ENCODE data around the gene AP5Z1. TPM values are rescaled to one million over a fixed set of nuclear protein-coding genes. Genes with fewer than 3 reads are reported as not detected.

Gene AP5Z1
- total RNA-seq, 2 donors from 2014 or later: 31.0 to 34.7 TPM

GRCh38 chr7:4809091-4809591, 33.7 kb downstream of the AP5Z1 start:
- no peak overlapping the region for H3K4me3 Mint-ChIP-seq
- DNase-seq: no peak
- Histone ChIP-seq H3K36me3 (ENCODE audit: control insufficient read depth, insufficient read depth, low read length) (peaks cover 16% of the 10 kb centered on the region), H3K4me1 (ENCODE audit: control insufficient read depth, insufficient read depth, low read length) (no peaks in the 10 kb centered on the region), H3K27ac (ENCODE audit: low read depth, low read length) (no peak overlapping the region), H3K4me3 (ENCODE audit: low read length) (no peak overlapping the region), H3K27me3 (ENCODE audit: control insufficient read depth, insufficient read depth, low read length, poor library complexity, severe bottlenecking) (no peaks in the 10 kb centered on the region), H3K9ac (ENCODE audit: extremely low read depth, low read length, poor library complexity, severe bottlenecking) (no peak overlapping the region), H3K9me3 (ENCODE audit: control insufficient read depth, low read length) (peaks cover 7% of the 10 kb centered on the region)
- H3K4me1 Mint-ChIP-seq: no peaks in the 10 kb centered on the region
- H3K9me3 Mint-ChIP-seq: peaks cover 2% of the 10 kb centered on the region
- peaks cover 52% of the 10 kb centered on the region for H3K36me3 Mint-ChIP-seq (ENCODE audit: low read depth)
- 95 to 97% methylated on average over 30 to 38 of the region's 38 CpGs for WGBS, 2 experiments (ENCODE audit: insufficient coverage in 1 of 2, insufficient read length in 1 of 2)
- H3K27ac Mint-ChIP-seq: no peak overlapping the region
- H3K27me3 Mint-ChIP-seq (ENCODE audit: insufficient read depth): no peaks in the 10 kb centered on the region
- no peak for TF ChIP-seq CTCF (conservative IDR thresholded peaks at IDR 0.05)

- Mint-ChIP-seq H3K4me1 (no peaks in the 10 kb centered on the region), H3K36me3 (ENCODE audit: low read depth) (peaks cover 56% of the 10 kb centered on the region), H3K4me3 (no peak overlapping the region), H3K27ac (no peak overlapping the region), H3K27me3 (ENCODE audit: insufficient read depth) (no peaks in the 10 kb centered on the region), H3K9me3 (peaks cover 2% of the 10 kb centered on the region)
- H3K36me3 ChIP-seq (ENCODE audit: control insufficient read depth, insufficient read depth, low read length): peaks cover 17% of the 10 kb centered on the region
- no peaks in the 10 kb centered on the region for H3K27me3 ChIP-seq (ENCODE audit: control insufficient read depth, insufficient read depth, low read length, poor library complexity, severe bottlenecking)
- no peak for TF ChIP-seq CTCF (conservative IDR thresholded peaks at IDR 0.05)
- no peak overlapping the region for H3K27ac ChIP-seq (ENCODE audit: low read depth, low read length)
- H3K9ac ChIP-seq (ENCODE audit: extremely low read depth, low read length, poor library complexity, severe bottlenecking): no peak overlapping the region
- H3K9me3 ChIP-seq (ENCODE audit: control insufficient read depth, low read length): peaks cover 7% of the 10 kb centered on the region
- WGBS, 2 experiments (ENCODE audit: insufficient coverage in 1 of 2, insufficient read length in 1 of 2): 93 to 95% methylated on average over 13 to 14 of the region's 14 CpGs
- no peak overlapping the region for H3K4me3 ChIP-seq (ENCODE audit: low read length)
- DNase-seq: no peak
- no peaks in the 10 kb centered on the region for H3K4me1 ChIP-seq (ENCODE audit: control insufficient read depth, insufficient read depth, low read length)
Measured at GRCh38 chr7:4809666-4810065, 34.2 kb downstream of the AP5Z1 start.

GRCh38 chr7:4814433-4814832, 39.0 kb downstream of the AP5Z1 start:
- Mint-ChIP-seq H3K4me1 (no peaks in the 10 kb centered on the region), H3K36me3 (ENCODE audit: low read depth) (peaks cover 45% of the 10 kb centered on the region), H3K9me3 (peaks cover 2% of the 10 kb centered on the region), H3K4me3 (no peak overlapping the region), H3K27ac (no peak overlapping the region), H3K27me3 (ENCODE audit: insufficient read depth) (no peaks in the 10 kb centered on the region)
- WGBS, 2 experiments (ENCODE audit: insufficient coverage in 1 of 2, insufficient read length in 1 of 2): 88 to 96% methylated on average over 12 to 14 of the region's 14 CpGs
- H3K4me1 ChIP-seq (ENCODE audit: control insufficient read depth, insufficient read depth, low read length): no peaks in the 10 kb centered on the region
- H3K27ac ChIP-seq (ENCODE audit: low read depth, low read length): no peak overlapping the region
- no peak for DNase-seq
- H3K9me3 ChIP-seq (ENCODE audit: control insufficient read depth, low read length): peaks cover 7% of the 10 kb centered on the region
- no peak overlapping the region for H3K4me3 ChIP-seq (ENCODE audit: low read length)
- no peak for TF ChIP-seq CTCF (conservative IDR thresholded peaks at IDR 0.05)
- peaks cover 20% of the 10 kb centered on the region for H3K36me3 ChIP-seq (ENCODE audit: control insufficient read depth, insufficient read depth, low read length)
- H3K9ac ChIP-seq (ENCODE audit: extremely low read depth, low read length, poor library complexity, severe bottlenecking): no peak overlapping the region
- H3K27me3 ChIP-seq (ENCODE audit: control insufficient read depth, insufficient read depth, low read length, poor library complexity, severe bottlenecking): no peaks in the 10 kb centered on the region
